Measurements from ENCODE around the gene SCTR.

The SCTR gene

GRCh38 chr2:119508756-119509155 is 15.5 kb downstream of the SCTR start:
- TF ChIP-seq CTCF (IDR thresholded peaks at IDR 0.05; ENCODE audit: insufficient read depth, low read depth, low read length, missing control alignments) = no peak
- no peak overlapping the region for H3K4me3 ChIP-seq (ENCODE audit: low read length)
- DNase-seq (ENCODE audit: low read depth) = peak; percentile 16

GRCh38 chr2:119496682-119497081 is 27.6 kb downstream of the SCTR start:
- no peak for TF ChIP-seq CTCF (IDR thresholded peaks at IDR 0.05; ENCODE audit: insufficient read depth, low read depth, low read length, missing control alignments)
- no peak overlapping the region for H3K4me3 ChIP-seq (ENCODE audit: low read length)
- no peak for DNase-seq (ENCODE audit: low read depth)

DNA sequence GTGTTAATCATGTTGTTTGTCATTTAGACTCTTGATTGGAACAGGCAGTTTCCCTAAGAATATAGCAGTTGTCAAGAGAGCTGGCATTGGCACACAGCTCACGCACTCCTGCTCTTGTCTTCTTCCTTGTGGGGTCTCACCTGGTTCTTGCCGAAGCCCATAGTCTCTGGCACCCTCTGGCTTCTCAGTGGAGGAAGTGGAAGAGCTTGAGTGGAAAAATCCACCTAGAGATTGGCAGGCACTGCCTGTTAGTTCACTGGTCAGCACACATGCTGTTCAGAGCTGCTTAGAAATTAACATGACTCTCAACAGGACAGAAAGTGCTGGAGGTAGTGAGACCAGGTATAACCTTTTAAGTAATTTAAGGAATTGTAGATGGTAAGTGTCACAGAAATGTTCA is 28.3 kb downstream of the SCTR start:
- no peak for TF ChIP-seq CTCF (IDR thresholded peaks at IDR 0.05; ENCODE audit: insufficient read depth, low read depth, low read length, missing control alignments)
- DNase-seq (ENCODE audit: low read depth) = no peak
- H3K4me3 ChIP-seq (ENCODE audit: low read length) = no peak overlapping the region

- DNase-seq (ENCODE audit: low read depth) = no peak
- H3K4me3 ChIP-seq (ENCODE audit: low read length) = no peak overlapping the region
- TF ChIP-seq CTCF (IDR thresholded peaks at IDR 0.05; ENCODE audit: insufficient read depth, low read depth, low read length, missing control alignments) = no peak
Observed at GRCh38 chr2:119494163-119494790, 30.0 kb downstream of the SCTR start.

GRCh38 chr2:119491776-119492525 is 32.3 kb downstream of the SCTR start:
- no peak overlapping the region for H3K4me3 ChIP-seq (ENCODE audit: low read length)
- TF ChIP-seq CTCF (IDR thresholded peaks at IDR 0.05; ENCODE audit: insufficient read depth, low read depth, low read length, missing control alignments) = no peak
- DNase-seq (ENCODE audit: low read depth) = peak; percentile 95

DNA sequence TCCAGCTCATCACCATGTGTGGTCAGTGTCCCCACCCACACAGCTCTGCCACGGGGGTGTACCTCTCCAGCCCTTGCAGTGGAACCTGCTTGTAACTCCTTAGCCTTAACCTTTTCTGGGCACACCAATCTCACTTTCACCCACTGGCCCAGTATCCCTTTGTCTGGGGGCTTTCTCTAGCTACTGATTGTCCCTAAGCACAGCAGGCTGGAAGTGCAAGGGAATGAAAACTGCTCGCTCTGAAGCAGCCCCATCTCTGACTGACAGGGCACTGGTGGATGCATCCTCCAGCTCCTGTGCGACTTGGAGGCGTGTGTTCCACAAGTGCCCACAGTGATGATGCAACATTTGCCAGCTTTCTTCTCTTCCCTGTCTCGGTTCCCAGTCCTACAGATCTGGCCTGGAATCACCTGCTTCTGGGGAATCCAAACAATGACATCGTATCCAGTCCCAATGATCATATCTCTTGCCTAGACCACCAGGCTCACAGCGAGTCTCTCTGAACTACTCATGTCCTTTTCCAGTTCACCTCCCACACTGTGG is 33.6 kb downstream of the SCTR start:
- H3K4me3 ChIP-seq (ENCODE audit: low read length) = no peak overlapping the region
- TF ChIP-seq CTCF (IDR thresholded peaks at IDR 0.05; ENCODE audit: insufficient read depth, low read depth, low read length, missing control alignments) = no peak
- DNase-seq (ENCODE audit: low read depth) = peak; percentile 23
